DMS53 (cell line): ENCODE results near the gene ESRRA.

Source experiments
- DNase-seq: peaks from one replicate; lab custom pipeline; 2025; lab: John Stamatoyannopoulos, UW

Gene ESRRA

DNA sequence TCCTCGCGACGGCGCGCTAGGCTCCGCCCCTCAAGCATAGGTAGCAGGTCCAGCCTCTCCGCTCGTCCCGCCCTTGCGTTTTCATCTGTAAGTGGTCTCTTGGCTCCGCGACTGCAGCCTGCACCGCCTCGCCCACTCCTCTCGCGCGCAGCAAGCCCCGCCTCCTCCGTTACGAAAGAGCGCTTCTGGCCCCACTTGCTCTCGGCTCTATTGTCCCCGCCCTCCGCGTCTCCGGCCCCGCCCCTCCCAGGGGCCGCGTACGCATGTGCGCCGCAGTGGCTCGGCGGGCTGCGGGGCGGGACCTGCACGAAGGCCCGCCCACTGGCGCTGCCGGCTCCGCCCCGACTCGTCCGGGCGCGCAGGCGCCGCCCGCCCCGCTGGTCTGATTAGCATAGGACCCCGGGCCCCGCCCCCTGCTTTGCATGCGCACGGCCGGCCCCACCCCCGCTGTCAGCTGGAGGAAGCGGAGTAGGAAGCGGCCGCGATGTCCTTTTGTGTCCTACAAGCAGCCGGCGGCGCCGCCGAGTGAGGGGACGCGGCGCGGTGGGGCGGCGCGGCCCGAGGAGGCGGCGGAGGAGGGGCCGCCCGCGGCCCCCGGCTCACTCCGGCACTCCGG, at the start of gene ESRRA:
ESRRA (plus strand) TSS at position 450 of the 616 bp plus-strand sequence. CDS start 1,656 bp downstream, outside the sequence.
- DNase-seq: peak; percentile 100

GRCh38 chr11:64256300-64256699, 49.0 kb upstream of the ESRRA start:
- DNase-seq: no peak

DNA sequence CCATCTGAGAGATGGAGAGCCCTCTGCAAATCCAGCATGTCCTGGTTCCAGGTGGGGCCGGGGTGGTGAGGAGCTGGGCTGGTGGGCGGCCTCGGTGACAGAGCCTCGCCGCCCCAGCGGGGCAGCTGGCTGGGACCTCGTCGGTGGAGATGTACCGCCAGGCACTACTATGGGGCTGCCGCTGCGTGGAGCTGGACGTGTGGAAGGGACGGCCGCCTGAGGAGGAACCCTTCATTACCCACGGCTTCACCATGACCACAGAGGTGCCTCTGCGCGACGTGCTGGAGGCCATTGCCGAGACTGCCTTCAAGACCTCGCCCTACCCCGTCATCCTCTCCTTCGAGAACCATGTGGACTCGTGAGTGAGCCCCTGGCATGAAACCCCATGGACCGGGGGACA, 47.0 kb upstream of the ESRRA start:
- DNase-seq: no peak

GRCh38 chr11:64258946-64259532, 46.3 kb upstream of the ESRRA start:
- no peak for DNase-seq

DNA sequence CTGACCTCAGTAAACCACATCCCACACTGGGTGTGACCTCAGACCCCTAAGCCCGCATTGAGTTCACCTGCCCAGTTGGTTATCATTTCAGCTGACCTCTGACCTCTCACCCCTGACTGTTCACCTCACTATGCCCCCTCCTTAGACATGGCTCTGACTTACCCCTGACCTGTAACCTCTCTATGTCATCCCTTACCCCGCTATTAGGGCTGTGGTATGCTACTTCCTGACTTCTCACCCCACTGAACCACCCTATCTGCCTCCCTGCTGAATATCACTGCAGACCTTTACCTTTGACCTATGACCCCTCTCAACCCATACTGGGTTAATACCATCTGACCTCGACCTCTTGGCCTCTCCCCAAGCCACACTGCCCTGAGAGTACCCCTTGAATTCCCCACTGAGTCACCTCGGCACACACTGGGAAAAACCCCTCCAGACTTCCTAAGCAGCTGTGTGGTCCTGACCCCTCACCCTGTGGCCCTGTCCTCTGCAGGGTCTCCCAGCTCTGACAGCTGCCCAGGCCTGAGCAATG, 45.7 kb upstream of the ESRRA start:
- DNase-seq: no peak

DNA sequence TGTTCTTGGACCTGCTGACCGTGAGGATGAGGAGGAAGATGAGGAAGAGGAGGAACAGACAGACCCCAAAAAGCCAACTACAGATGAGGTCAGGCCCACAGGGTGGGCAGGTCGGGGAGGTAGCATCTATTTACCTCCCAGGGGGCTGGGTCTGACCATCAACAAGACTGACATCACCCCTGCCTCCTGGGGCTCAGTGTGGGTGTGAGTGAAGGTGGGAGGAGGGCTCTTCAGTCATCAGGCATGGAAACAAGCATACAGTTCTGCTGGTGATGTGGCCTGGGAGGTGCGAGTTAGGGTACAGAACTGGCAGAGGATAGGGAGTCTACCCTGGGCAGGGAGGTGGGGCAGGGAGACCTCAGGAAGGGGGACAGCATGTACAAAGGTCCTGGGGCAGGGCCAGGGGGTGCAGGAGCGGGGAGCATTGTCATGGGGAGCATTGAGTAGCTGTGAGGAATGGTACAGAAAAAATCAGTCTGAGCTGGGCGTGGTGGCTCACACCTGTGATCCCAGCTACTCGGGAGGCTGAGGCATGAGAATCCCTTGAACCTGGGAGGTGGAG, 45.1 kb upstream of the ESRRA start:
- no peak for DNase-seq

GRCh38 chr11:64261556-64262080, 43.7 kb upstream of the ESRRA start:
- no peak for DNase-seq

- DNase-seq: no peak
Measured at GRCh38 chr11:64262271-64263002, 42.9 kb upstream of the ESRRA start.

- DNase-seq: no peak
Measured at GRCh38 chr11:64263021-64263946, 42.0 kb upstream of the ESRRA start.

GRCh38 chr11:64263947-64264317, 41.4 kb upstream of the ESRRA start:
- no peak for DNase-seq

GRCh38 chr11:64264371-64264852, 40.9 kb upstream of the ESRRA start:
- no peak for DNase-seq

DNA sequence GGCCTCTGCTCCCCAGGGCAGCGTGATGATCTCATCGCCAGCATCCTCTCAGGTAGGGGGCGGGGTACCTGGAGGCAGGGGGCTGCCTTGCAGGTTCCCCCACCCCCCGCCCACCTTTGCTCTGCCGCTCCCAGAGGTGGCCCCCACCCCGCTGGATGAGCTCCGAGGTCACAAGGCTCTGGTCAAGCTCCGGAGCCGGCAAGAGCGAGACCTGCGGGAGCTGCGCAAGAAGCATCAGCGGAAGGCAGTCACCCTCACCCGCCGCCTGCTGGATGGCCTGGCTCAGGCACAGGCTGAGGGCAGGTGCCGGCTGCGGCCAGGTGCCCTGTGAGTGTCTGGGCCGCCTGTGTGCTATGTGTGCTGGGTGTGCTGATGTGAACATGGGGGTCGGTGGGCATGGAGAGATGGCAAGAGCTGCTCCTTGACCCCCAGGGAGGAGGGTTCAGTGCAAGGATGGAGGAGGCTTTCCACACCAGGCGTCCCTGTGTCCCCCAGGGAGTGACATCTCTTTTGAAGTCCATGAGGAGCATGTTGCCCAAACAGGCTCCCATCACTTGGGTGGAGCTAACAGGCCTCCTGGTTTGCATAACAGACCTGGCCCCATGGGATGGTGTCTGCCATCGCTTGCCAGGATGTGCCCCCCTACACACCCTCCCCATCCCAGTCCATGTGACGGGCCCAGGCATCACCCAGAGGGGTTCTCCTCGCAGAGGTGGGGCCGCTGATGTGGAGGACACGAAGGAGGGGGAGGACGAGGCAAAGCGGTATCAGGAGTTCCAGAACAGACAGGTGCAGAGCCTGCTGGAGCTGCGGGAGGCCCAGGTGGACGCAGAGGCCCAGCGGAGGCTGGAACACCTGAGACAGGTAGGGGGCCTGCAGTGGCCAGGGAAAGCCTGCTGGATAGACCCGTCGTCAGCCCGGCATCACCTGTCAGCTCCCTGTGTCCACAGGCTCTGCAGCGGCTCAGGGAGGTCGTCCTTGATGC, 39.9 kb upstream of the ESRRA start:
- no peak for DNase-seq

GRCh38 chr11:64266339-64266738, 39.0 kb upstream of the ESRRA start:
- no peak for DNase-seq

GRCh38 chr11:64267207-64267945, 37.9 kb upstream of the ESRRA start:
- DNase-seq: no peak

DNA sequence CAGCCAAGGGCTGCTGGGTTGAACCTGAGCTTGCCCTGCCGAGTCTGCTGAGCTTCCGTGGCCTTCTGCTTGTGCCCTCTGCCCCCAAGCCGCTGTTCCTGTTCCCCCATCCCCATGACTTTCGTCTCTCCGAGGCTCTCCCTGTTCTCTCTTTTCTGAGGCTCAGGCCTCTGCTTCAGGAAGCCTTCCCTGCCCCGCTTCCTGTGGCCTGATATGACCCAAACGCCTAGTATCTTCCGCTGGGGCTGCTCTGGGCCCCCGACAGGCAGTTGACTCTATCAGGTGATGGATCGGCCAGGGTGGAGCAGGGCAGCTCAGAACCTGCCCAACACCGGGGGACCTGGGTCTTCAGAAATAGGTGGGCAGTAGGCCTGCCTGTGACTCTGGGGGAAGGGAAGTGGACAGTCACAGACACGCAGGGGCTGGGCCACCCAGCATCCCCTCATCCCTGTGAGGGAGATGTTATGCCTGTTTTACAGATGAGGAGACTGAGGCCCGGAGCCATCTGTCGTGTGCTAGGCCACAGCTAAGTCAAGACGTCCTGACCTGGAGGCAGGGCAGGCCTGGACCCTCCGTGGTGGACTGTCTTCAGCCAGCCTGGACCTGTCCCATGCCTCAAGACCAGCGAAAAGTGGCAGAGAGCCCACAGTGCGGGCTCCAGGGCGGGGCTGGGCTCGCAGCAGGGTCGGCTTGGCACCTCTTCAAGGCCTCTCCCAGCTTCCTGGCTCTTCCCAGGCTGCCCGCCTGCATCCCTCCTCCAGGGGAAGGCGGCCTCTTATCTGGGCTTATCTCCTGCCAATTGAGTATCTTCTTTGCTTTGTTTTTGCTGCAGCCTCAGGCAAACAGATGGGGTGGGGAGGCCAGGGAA, 37.1 kb upstream of the ESRRA start:
- DNase-seq: peak; percentile 65

DNA sequence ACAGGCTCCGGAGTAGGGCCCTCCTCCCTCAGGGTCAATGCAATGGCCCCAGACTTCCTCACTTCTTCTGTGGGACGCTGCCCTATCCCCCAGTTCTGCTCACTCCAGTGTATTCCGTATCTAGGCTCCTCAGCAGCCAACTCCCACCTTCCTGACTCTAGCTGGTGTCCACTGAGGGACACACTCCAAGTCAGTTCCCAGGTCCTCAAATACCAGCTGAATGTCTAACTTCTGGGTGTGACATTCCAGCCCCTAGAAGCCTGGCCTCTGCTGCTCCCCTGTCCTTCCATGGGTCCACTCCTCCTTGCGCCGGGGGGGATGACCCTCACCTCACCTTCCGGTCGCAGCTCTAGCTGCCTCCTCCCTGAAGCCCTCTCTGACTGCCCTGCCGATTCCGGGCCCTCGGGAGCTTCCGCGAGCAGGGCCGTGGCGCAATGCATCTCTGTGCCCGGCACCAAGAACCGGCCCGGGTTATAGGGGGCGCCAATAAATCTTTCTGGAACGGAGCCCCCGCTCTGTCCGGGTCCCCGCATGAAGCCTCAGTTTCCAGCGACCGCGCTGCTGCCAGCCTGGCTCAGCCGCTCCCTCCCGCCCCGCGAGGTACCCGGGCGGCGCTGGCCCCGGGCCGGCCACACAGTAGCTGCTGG, 36.3 kb upstream of the ESRRA start:
- peak; percentile 86 for DNase-seq

DNA sequence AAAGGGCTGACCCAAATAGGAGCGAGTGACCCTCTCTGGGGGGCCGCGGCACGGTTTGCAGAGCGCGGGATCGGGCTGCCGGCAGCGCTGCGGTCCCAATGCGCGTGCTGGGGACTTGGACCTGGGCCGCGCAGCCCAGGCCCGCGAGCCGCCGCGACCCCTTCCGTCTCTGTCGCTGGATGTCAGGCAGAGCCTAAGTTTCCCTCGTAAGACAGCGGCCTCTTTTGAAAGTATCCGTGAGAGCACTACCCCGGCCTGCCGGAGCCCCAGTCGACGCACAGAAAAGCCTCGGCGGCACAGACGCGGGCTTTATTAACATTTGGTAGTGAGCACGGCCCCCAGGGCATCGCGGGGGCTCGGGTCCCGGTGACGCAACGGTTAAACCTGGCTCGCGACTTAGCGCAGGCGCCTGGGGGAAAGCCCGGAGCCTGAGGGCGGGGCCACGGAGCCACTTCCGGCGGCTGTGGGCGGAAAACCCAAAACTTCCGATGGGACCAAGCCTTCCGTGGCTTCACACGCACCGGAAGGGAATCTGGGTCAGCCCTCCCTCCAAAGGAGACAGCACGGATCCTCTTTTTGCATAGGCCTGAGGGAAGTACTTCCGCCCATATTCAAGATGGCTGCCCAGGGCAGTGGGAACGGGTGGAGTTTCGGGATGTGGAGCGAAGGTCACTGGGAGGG, 35.6 kb upstream of the ESRRA start:
- DNase-seq: peak; percentile 100
